ENCODE measurements around the gene MOGAT3. TPM values are rescaled to one million over a fixed set of nuclear protein-coding genes. Genes with fewer than 3 reads are reported as not detected.

MOGAT3 gene
- total and polyA plus RNA-seq, 9 of the 15 experiments (the other 6 are each of a cell fraction or from before 2014, with no cell fraction given), result 0.07 to 0.17 (median 0.13) TPM; not detected in 6

DNA sequence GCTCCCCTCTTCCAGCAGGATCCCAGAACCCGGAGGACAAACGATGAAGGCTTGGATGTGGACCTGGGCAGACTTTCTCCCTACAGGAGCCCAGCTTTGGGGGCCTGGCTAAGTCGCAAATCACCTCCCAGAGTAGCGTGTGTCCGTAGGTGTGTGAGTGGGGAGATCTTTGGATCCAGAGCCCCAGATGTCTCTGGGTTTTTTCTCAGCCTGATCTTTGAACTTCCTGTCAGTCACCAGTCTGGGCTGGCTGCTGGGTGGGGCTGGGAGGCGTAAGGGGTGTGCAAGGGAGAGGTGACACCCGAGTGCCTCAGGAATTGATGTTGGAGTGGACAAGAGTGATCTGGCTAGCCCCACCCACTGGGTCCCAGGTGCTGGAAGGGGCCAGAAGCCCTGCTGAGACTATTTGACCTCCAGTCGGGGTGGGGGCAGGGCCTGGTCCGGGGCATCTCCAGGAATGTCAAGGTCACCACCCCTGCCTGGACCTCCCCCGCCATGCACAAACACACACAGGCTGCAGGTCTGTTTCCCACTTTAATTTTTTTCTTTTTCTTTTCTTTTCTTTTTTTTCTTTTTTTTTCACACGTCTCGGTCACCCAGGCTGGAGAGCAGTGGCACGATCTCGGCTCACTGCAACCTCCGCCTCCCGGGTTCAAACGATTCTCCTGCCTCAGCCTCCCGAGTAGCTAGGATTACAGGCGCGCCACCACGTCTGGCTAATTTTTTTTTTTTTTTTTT, at the start of gene MOGAT3 (continued):
- TF ChIP-seq, protein P1, sequence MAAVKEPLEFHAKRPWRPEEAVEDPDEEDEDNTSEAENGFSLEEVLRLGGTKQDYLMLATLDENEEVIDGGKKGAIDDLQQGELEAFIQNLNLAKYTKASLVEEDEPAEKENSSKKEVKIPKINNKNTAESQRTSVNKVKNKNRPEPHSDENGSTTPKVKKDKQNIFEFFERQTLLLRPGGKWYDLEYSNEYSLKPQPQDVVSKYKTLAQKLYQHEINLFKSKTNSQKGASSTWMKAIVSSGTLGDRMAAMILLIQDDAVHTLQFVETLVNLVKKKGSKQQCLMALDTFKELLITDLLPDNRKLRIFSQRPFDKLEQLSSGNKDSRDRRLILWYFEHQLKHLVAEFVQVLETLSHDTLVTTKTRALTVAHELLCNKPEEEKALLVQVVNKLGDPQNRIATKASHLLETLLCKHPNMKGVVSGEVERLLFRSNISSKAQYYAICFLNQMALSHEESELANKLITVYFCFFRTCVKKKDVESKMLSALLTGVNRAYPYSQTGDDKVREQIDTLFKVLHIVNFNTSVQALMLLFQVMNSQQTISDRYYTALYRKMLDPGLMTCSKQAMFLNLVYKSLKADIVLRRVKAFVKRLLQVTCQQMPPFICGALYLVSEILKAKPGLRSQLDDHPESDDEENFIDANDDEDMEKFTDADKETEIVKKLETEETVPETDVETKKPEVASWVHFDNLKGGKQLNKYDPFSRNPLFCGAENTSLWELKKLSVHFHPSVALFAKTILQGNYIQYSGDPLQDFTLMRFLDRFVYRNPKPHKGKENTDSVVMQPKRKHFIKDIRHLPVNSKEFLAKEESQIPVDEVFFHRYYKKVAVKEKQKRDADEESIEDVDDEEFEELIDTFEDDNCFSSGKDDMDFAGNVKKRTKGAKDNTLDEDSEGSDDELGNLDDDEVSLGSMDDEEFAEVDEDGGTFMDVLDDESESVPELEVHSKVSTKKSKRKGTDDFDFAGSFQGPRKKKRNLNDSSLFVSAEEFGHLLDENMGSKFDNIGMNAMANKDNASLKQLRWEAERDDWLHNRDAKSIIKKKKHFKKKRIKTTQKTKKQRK (IDR thresholded peaks at IDR 0.05; ENCODE audit: borderline replicate concordance, low read depth, low read length), result no peak
- TF ChIP-seq, protein P2, sequence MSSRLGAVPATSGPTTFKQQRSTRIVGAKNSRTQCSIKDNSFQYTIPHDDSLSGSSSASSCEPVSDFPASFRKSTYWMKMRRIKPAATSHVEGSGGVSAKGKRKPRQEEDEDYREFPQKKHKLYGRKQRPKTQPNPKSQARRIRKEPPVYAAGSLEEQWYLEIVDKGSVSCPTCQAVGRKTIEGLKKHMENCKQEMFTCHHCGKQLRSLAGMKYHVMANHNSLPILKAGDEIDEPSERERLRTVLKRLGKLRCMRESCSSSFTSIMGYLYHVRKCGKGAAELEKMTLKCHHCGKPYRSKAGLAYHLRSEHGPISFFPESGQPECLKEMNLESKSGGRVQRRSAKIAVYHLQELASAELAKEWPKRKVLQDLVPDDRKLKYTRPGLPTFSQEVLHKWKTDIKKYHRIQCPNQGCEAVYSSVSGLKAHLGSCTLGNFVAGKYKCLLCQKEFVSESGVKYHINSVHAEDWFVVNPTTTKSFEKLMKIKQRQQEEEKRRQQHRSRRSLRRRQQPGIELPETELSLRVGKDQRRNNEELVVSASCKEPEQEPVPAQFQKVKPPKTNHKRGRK (tag; IDR thresholded peaks at IDR 0.05), result no peak
- TF ChIP-seq NR2C1 (IDR thresholded peaks at IDR 0.05) (peak; percentile 72), NR2C1 (tag; IDR thresholded peaks at IDR 0.05) (0 out of 2 replicates have a peak, but pooled peaks have one; percentile 35), MAFG (tag; conservative IDR thresholded peaks at IDR 0.05) (no peak), HNRNPK (IDR thresholded peaks at IDR 0.05; ENCODE audit: low read depth, low read length, poor library complexity, severe bottlenecking) (no peak), RBFOX2 (IDR thresholded peaks at IDR 0.05; ENCODE audit: low read depth, low read length) (no peak), ESRRA (IDR thresholded peaks at IDR 0.05; ENCODE audit: borderline replicate concordance, low read depth) (peak; percentile 82)
- TF ChIP-seq, protein P3, sequence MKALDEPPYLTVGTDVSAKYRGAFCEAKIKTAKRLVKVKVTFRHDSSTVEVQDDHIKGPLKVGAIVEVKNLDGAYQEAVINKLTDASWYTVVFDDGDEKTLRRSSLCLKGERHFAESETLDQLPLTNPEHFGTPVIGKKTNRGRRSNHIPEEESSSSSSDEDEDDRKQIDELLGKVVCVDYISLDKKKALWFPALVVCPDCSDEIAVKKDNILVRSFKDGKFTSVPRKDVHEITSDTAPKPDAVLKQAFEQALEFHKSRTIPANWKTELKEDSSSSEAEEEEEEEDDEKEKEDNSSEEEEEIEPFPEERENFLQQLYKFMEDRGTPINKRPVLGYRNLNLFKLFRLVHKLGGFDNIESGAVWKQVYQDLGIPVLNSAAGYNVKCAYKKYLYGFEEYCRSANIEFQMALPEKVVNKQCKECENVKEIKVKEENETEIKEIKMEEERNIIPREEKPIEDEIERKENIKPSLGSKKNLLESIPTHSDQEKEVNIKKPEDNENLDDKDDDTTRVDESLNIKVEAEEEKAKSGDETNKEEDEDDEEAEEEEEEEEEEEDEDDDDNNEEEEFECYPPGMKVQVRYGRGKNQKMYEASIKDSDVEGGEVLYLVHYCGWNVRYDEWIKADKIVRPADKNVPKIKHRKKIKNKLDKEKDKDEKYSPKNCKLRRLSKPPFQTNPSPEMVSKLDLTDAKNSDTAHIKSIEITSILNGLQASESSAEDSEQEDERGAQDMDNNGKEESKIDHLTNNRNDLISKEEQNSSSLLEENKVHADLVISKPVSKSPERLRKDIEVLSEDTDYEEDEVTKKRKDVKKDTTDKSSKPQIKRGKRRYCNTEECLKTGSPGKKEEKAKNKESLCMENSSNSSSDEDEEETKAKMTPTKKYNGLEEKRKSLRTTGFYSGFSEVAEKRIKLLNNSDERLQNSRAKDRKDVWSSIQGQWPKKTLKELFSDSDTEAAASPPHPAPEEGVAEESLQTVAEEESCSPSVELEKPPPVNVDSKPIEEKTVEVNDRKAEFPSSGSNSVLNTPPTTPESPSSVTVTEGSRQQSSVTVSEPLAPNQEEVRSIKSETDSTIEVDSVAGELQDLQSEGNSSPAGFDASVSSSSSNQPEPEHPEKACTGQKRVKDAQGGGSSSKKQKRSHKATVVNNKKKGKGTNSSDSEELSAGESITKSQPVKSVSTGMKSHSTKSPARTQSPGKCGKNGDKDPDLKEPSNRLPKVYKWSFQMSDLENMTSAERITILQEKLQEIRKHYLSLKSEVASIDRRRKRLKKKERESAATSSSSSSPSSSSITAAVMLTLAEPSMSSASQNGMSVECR (CRISPR knock-in tag; IDR thresholded peaks at IDR 0.05), result no peak
- TF ChIP-seq, protein P4, sequence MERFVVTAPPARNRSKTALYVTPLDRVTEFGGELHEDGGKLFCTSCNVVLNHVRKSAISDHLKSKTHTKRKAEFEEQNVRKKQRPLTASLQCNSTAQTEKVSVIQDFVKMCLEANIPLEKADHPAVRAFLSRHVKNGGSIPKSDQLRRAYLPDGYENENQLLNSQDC (CRISPR knock-in tag; IDR thresholded peaks at IDR 0.05), result no peak
- TF ChIP-seq, protein P5, sequence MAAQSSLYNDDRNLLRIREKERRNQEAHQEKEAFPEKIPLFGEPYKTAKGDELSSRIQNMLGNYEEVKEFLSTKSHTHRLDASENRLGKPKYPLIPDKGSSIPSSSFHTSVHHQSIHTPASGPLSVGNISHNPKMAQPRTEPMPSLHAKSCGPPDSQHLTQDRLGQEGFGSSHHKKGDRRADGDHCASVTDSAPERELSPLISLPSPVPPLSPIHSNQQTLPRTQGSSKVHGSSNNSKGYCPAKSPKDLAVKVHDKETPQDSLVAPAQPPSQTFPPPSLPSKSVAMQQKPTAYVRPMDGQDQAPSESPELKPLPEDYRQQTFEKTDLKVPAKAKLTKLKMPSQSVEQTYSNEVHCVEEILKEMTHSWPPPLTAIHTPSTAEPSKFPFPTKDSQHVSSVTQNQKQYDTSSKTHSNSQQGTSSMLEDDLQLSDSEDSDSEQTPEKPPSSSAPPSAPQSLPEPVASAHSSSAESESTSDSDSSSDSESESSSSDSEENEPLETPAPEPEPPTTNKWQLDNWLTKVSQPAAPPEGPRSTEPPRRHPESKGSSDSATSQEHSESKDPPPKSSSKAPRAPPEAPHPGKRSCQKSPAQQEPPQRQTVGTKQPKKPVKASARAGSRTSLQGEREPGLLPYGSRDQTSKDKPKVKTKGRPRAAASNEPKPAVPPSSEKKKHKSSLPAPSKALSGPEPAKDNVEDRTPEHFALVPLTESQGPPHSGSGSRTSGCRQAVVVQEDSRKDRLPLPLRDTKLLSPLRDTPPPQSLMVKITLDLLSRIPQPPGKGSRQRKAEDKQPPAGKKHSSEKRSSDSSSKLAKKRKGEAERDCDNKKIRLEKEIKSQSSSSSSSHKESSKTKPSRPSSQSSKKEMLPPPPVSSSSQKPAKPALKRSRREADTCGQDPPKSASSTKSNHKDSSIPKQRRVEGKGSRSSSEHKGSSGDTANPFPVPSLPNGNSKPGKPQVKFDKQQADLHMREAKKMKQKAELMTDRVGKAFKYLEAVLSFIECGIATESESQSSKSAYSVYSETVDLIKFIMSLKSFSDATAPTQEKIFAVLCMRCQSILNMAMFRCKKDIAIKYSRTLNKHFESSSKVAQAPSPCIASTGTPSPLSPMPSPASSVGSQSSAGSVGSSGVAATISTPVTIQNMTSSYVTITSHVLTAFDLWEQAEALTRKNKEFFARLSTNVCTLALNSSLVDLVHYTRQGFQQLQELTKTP (IDR thresholded peaks at IDR 0.05; ENCODE audit: low read depth in 1 of 2, partially characterized antibody in 2 of 2), result no peak

Measured in K562 (cell line).